Heart left ventricle (tissue), 16 donors: ENCODE measurements around the gene ZBTB20. TPM values are rescaled to one million over a fixed set of nuclear protein-coding genes. Genes with fewer than 3 reads are reported as not detected.

Experiments used
- ATAC-seq, 4 donors: fragments of 200-7000 bp; cut with Tn5 transposase; one replicate each; pipeline ENCODE4 v1.9.1; 2020 to 2022; ENCODE audit warnings: moderate library complexity in 4 of 4, mild to moderate bottlenecking in 3 of 4, moderate number of reproducible peaks in 1 of 4
- DNase-seq, 5 donors: peaks; one replicate each; pipeline ENCODE4 v3.0.0-alpha.2; 2020
- H3K27ac ChIP-seq, 12 donors: fragments of 200-600 bp; sonication (generic) in 4 of 12; one replicate each; pipeline versions ENCODE4 v1.5.0 to v1.8.0; 2016 to 2022; ENCODE audit warnings: mild to moderate bottlenecking in 2 of 12
- H3K27me3 ChIP-seq, 9 donors: fragments of 200-600 bp; sonication (generic) in 2 of 9; one replicate each; pipeline versions ENCODE4 v1.5.1 to v1.8.0; 2016 to 2022; ENCODE audit warnings: mild to moderate bottlenecking in 3 of 9
- H3K36me3 ChIP-seq, 9 donors: fragments of 200-600 bp; sonication (generic) in 2 of 9; one replicate each; pipeline versions ENCODE4 v1.5.0 to v1.8.0; 2018 to 2022; ENCODE audit warnings: mild to moderate bottlenecking in 2 of 9
- H3K4me1 ChIP-seq, 12 donors: fragments of 200-600 bp; sonication (generic) in 4 of 12; one replicate each; pipeline versions ENCODE4 v1.5.0 to v1.8.0; 2016 to 2022; ENCODE audit warnings: mild to moderate bottlenecking in 3 of 12
- H3K4me3 ChIP-seq, 12 donors: fragments of 200-600 bp; sonication (generic) in 4 of 12; one replicate each; pipeline versions ENCODE4 v1.5.0 to v1.8.0; 2017 to 2022; ENCODE audit warnings: mild to moderate bottlenecking in 9 of 12, moderate library complexity in 4 of 12
- H3K9me3 ChIP-seq, 12 donors: fragments of 200-600 bp; sonication (generic) in 4 of 12; one replicate each; pipeline versions ENCODE4 v1.5.0 to v1.8.0; 2016 to 2022; ENCODE audit warnings: mild to moderate bottlenecking in 1 of 12
- CTCF ChIP-seq, 12 donors: fragments of 200-600 bp; sonication (generic) in 4 of 12; IDR thresholded peaks; one replicate each; pipeline versions ENCODE4 v1.5.0 to v1.8.0; 2018 to 2022; ENCODE audit warnings: antibody characterized with exemption in 12 of 12, mild to moderate bottlenecking in 5 of 12
- POLR2A ChIP-seq, 2 donors: fragments of 450-650 bp; IDR thresholded peaks; one replicate each; pipeline ENCODE4 v1.6.1; 2017; ENCODE audit warnings: antibody characterized with exemption in 2 of 2, mild to moderate bottlenecking in 2 of 2, moderate library complexity in 2 of 2
- WGBS, 4 donors: extraction: QIAGEN DNeasy Blood & Tissue Kit in 2 of 4; methylation state at CpG; one replicate each; pipeline versions ENCODE4 v1.1.5 to v1.1.7; 2013 to 2018; 5-methylcytosine and 5-hydroxymethylcytosine counted together
- intact Hi-C, 10 donors: fragments of 100-400 bp; cut with DNase I; formaldehyde crosslinking; loops; one replicate each; pipeline versions ENCODE4 v1.11.1 to v1.14.2; 2022
- polyA plus RNA-seq, 2 donors: library from polyadenylated mRNA; stranded (reverse); fragments of 200-250 nt; gene quantifications; one replicate each; pipeline ENCODE4 v1.2.3, GENCODE V29; 2013
- total RNA-seq, 9 donors: library from RNA; depleted of rRNA in 2 of 9; stranded (reverse); fragments of >200 nt in 2 of 9; fragmentation: NEBNext Ultra II Directional in 3 of 9; extraction: Animal tissue kit (Norgen Biotek cat#: 25700) in 3 of 9; gene quantifications; one replicate each; pipeline versions ENCODE4 v1.1.0 to v1.2.4, GENCODE V29; 2016 to 2023
- donor health status: ischemic (EF 13 %, LVEDD 7.1; RV severe dilation, severe dysfunction).
- donor health status: healthy with polysubstance abuse.
- donor health status: DM: no; HTN: yes; CAD: no.
- donor health status: DM: no; HTN: no; CAD: no.
- donor health status: ischemic (EF 25% LVEDD 6.9; RV normal size, moderate dysfunction).
- donor health status: ischemic (EF 25% LVEDD 5.7; RV mildly dilated, moderate dysfunction).
- donor health status: healthy.
- donor health status: DM: yes; HTN: yes; CAD: no.
- donor health status: ischemic (EF 35%, LVEDD 5.7; RV mildly dilated, moderate dysfunction).
- donor health status: nonischemic (EF 11% LVEDD 7.7; RV severe dilation, severe dysfunction).
- donor health status: DM: yes; HTN: yes; CAD: no.
- donor health status: PGD.
- donor health status: ischemic (EF 29% LVEDD 5.4; RV normal size, mild dysfunction).
- donor health status: nonischemic (EF 23%, LVEDD 6.1; RV moderate dilation, normal function).

ZBTB20 gene
- total and polyA plus RNA-seq, 11 donors, result 6.2 to 109 (median 77.3) TPM

GRCh38 chr3:114476511-114476910 lies 670.6 kb downstream of the ZBTB20 start:
- no peak overlapping the region for H3K27ac ChIP-seq
- DNase-seq, result no peak
- no peaks in the 10 kb centered on the region for H3K27me3 ChIP-seq
- H3K9me3 ChIP-seq, result no peaks in the 10 kb centered on the region
- no peak for TF ChIP-seq POLR2A (IDR thresholded peaks at IDR 0.05)
- TF ChIP-seq CTCF (IDR thresholded peaks at IDR 0.05), result no peak
- no peak for ATAC-seq
- intact Hi-C loops, result no loop called here
- H3K36me3 ChIP-seq, result no peaks in the 10 kb centered on the region
- H3K4me3 ChIP-seq, result no peak overlapping the region
- peaks cover 0 to 35% (median 12%) of the 10 kb centered on the region in 12 donors for H3K4me1 ChIP-seq

GRCh38 chr3:114471478-114471877 lies 675.6 kb downstream of the ZBTB20 start:
- ATAC-seq, result no peak
- intact Hi-C loops, result no loop called here
- Histone ChIP-seq H3K36me3 (no peaks in the 10 kb centered on the region), H3K4me1 (peaks cover 0 to 29% (median 8%) of the 10 kb centered on the region in 12 donors), H3K27ac (no peak overlapping the region), H3K4me3 (no peak overlapping the region), H3K9me3 (no peaks in the 10 kb centered on the region), H3K27me3 (no peaks in the 10 kb centered on the region)
- TF ChIP-seq CTCF (IDR thresholded peaks at IDR 0.05) (no peak), POLR2A (IDR thresholded peaks at IDR 0.05) (no peak)
- no peak for DNase-seq
- 96 to 99% (median 97%) methylated on average over 2 of the region's 2 CpGs for WGBS, 4 donors

GRCh38 chr3:114469070-114469469 lies 678.0 kb downstream of the ZBTB20 start:
- 64 to 80% (median 69%) methylated on average over 1 of the region's 1 CpG for WGBS, 4 donors
- Histone ChIP-seq H3K9me3 (no peaks in the 10 kb centered on the region), H3K4me3 (no peak overlapping the region), H3K27me3 (no peaks in the 10 kb centered on the region), H3K36me3 (no peaks in the 10 kb centered on the region), H3K4me1 (peaks cover 0 to 20% (median 5%) of the 10 kb centered on the region in 12 donors), H3K27ac (no peak overlapping the region)
- ATAC-seq, result no peak
- TF ChIP-seq CTCF (IDR thresholded peaks at IDR 0.05) (no peak), POLR2A (IDR thresholded peaks at IDR 0.05) (no peak)
- intact Hi-C loops, result no loop called here
- no peak for DNase-seq

- TF ChIP-seq POLR2A (IDR thresholded peaks at IDR 0.05) (no peak), CTCF (IDR thresholded peaks at IDR 0.05) (no peak)
- Histone ChIP-seq H3K36me3 (no peaks in the 10 kb centered on the region), H3K27ac (no peak overlapping the region), H3K27me3 (no peaks in the 10 kb centered on the region), H3K9me3 (no peaks in the 10 kb centered on the region), H3K4me3 (no peak overlapping the region), H3K4me1 (peaks cover 0 to 20% (median 5%) of the 10 kb centered on the region in 12 donors)
- no peak for ATAC-seq
- no peak for DNase-seq
- 96 to 99% (median 98%) methylated on average over 4 of the region's 4 CpGs for WGBS, 4 donors
- intact Hi-C loops, result no loop called here
Measured at GRCh38 chr3:114466816-114467215, 680.3 kb downstream of the ZBTB20 start.
